ENCODE results near the gene FHIT.

DNA sequence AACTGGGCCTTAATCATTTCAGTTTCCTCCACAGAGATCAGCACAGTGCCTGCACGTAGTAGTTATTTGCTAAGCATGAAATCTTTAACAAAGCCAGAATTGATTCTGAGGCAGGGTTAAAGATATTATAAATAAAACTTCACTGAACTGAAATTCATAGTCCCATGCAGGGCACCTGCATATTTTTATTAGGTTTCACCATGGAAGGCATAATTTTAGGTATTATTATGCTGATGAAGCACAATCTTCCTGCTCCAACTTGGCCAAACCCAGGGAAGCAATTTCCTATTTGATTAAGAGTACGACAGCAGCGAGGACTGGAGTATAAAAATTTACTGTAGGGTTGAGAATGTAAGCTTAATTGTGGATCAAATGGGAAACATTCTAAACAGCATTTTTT lies 1131.0 kb downstream of the FHIT start:
- TF ChIP-seq POLR2A (IDR thresholded peaks at IDR 0.05) (no peak), CTCF (IDR thresholded peaks at IDR 0.05) (no peak), POLR2AphosphoS5 (IDR thresholded peaks at IDR 0.05) (no peak), EP300 (IDR thresholded peaks at IDR 0.05) (no peak)
